PC-9 (cell line): ENCODE measurements around the gene E2F1.
"Not testable (repeated sequence)": the region's sequence is repeated elsewhere in the genome, so short reads cannot be mapped to it uniquely, and the experiment has no call there.

Experiments used
- EZH2 ChIP-seq: fragments of 200-600 bp; sonication (generic); IDR thresholded peaks from 2 replicates; pipeline ENCODE4 v1.8.0; 2017; ENCODE audit warnings: antibody characterized with exemption, low read depth
- TF ChIP-seq, protein P1 (sequence below): fragments of 200-600 bp; sonication (generic); conservative IDR thresholded peaks from 2 replicates; pipeline ENCODE4 v1.6.1; 2017; ENCODE audit warnings: mixed run types, antibody characterized with exemption, mild to moderate bottlenecking, moderate library complexity

DNA sequence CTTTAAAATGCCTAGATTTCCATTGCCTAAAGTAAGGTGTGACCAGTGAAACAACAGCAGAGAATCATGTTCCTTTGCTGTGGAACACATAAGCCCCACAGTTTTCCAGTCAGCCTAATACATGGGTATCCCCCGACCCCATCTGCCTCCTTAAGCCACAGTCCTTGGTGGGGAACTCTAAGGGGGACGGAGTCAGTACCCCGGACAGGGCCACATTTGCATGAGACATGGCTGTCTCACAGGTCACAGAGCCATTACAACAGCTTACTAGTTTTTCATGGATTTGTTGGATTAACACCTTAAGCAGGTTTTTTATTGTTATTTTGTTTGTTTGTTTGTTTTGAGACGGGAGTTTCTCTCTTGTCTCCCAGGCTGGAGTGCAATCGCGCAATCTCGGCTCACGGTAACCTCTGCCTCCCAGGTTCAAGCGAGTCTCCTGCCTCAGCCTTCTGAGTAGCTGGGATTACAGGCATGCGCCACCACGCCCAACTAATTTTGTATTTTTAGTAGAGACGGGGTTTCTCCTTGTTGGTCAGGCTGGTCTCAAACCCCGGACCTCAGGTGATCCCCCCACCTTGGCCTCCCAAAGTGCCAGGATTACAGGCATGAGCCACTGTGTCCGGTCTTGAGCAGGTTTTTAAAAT lies 39.1 kb downstream of the E2F1 start:
- TF ChIP-seq, protein P1, sequence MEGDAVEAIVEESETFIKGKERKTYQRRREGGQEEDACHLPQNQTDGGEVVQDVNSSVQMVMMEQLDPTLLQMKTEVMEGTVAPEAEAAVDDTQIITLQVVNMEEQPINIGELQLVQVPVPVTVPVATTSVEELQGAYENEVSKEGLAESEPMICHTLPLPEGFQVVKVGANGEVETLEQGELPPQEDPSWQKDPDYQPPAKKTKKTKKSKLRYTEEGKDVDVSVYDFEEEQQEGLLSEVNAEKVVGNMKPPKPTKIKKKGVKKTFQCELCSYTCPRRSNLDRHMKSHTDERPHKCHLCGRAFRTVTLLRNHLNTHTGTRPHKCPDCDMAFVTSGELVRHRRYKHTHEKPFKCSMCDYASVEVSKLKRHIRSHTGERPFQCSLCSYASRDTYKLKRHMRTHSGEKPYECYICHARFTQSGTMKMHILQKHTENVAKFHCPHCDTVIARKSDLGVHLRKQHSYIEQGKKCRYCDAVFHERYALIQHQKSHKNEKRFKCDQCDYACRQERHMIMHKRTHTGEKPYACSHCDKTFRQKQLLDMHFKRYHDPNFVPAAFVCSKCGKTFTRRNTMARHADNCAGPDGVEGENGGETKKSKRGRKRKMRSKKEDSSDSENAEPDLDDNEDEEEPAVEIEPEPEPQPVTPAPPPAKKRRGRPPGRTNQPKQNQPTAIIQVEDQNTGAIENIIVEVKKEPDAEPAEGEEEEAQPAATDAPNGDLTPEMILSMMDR: not testable (repeated sequence)
- TF ChIP-seq EZH2: not testable (repeated sequence)
